SK-N-SH treated with all-trans-retinoic acid at 6 μM for 48 hours (cell line): ENCODE data around the gene DNAH3.

Experiments
- ARNTL ChIP-seq: fragments of 450-650 bp; formaldehyde crosslinking; IDR thresholded peaks from 2 replicates; pipeline ENCODE4 v1.5.0; 2020; ENCODE audit warnings: low read depth, mild to moderate bottlenecking, moderate library complexity, borderline replicate concordance
- CREB5 ChIP-seq: fragments of 250-450 bp; sonication (Bioruptor Pico); IDR thresholded peaks from 2 replicates; pipeline ENCODE4 v1.5.1; 2020; ENCODE audit warnings: low read depth, mild to moderate bottlenecking, moderate library complexity
- CSDC2 ChIP-seq: fragments of 250-450 bp; sonication (Bioruptor Pico); IDR thresholded peaks from 2 replicates; pipeline ENCODE4 v1.5.0; 2020; ENCODE audit warnings: mild to moderate bottlenecking, moderate library complexity
- PATZ1 ChIP-seq: fragments of 250-450 bp; sonication (Bioruptor Pico); IDR thresholded peaks from 2 replicates; pipeline ENCODE4 v1.8.0; 2020; ENCODE audit warnings: mild to moderate bottlenecking, moderate library complexity, borderline replicate concordance
- RARB ChIP-seq: fragments of 250-450 bp; sonication (Bioruptor Pico); IDR thresholded peaks from 2 replicates; pipeline ENCODE4 v1.8.0; 2021; ENCODE audit warnings: mild to moderate bottlenecking, moderate library complexity
- SNAI2 ChIP-seq: fragments of 250-450 bp; sonication (Bioruptor Pico); IDR thresholded peaks from 2 replicates; pipeline ENCODE4 v1.5.0; 2020; ENCODE audit warnings: mild to moderate bottlenecking, moderate library complexity
- TCF4 ChIP-seq: fragments of 250-450 bp; sonication (Bioruptor Pico); IDR thresholded peaks from 2 replicates; pipeline ENCODE4 v1.8.0; 2021; ENCODE audit warnings: mild to moderate bottlenecking, moderate library complexity, borderline replicate concordance
- ZFP3 ChIP-seq: fragments of 250-450 bp; sonication (Bioruptor Pico); IDR thresholded peaks from 2 replicates; pipeline ENCODE4 v1.5.0; 2020; ENCODE audit warnings: mild to moderate bottlenecking, moderate library complexity
- ZFP30 ChIP-seq: fragments of 450-650 bp; formaldehyde crosslinking; IDR thresholded peaks from 2 replicates; pipeline ENCODE4 v1.5.0; 2022; ENCODE audit warnings: mild to moderate bottlenecking, moderate library complexity
- ZNF565 ChIP-seq: fragments of 450-650 bp; formaldehyde crosslinking; conservative IDR thresholded peaks from 2 replicates; pipeline ENCODE4 v1.5.0; 2020; ENCODE audit warnings: low read depth, mild to moderate bottlenecking, moderate library complexity
- ZNF70 ChIP-seq: fragments of 450-650 bp; formaldehyde crosslinking; IDR thresholded peaks from 2 replicates; pipeline ENCODE4 v1.5.0; 2020; ENCODE audit warnings: mild to moderate bottlenecking, moderate library complexity

GRCh38 chr16:21069986-21070385 is 80.7 kb downstream of the DNAH3 start:
- TF ChIP-seq ZNF565 (CRISPR knock-in tag) (no peak), PATZ1 (CRISPR knock-in tag) (no peak), RARB (CRISPR knock-in tag) (no peak), CSDC2 (no peak), TCF4 (CRISPR knock-in tag) (no peak), ZFP30 (CRISPR knock-in tag) (no peak), CREB5 (CRISPR knock-in tag) (no peak), ARNTL (no peak), ZFP3 (CRISPR knock-in tag) (no peak), SNAI2 (CRISPR knock-in tag) (no peak), ZNF70 (CRISPR knock-in tag) (no peak)
